HEK293 (cell line): ENCODE measurements around the gene KLK15.
A peak's percentile ranks its signal among the peaks of the same experiment; 100 is the strongest.

ENCODE experiments used
- BCL11A ChIP-seq: fragments of 450-650 bp; formaldehyde crosslinking; IDR thresholded peaks from 2 replicates; pipeline ENCODE4 v1.5.1; 2016; ENCODE audit warnings: low read depth, missing biosample characterization, missing genetic modification characterization
- EGR2 ChIP-seq: fragments of 450-650 bp; formaldehyde crosslinking; IDR thresholded peaks from 2 replicates; pipeline ENCODE4 v1.5.1; 2016; ENCODE audit warnings: low read depth, missing biosample characterization, missing genetic modification characterization
- FEZF1 ChIP-seq: fragments of 450-650 bp; formaldehyde crosslinking; IDR thresholded peaks from 2 replicates; pipeline ENCODE4 v1.5.1; 2016; ENCODE audit warnings: missing biosample characterization, missing genetic modification characterization
- HOXC10 ChIP-seq: sonication (generic); formaldehyde crosslinking; IDR thresholded peaks from 2 replicates; pipeline ENCODE4 v1.8.1; 2023; ENCODE audit warnings: mild to moderate bottlenecking, missing genetic modification reagents
- KLF1 ChIP-seq: fragments of 450-650 bp; formaldehyde crosslinking; IDR thresholded peaks from 2 replicates; pipeline ENCODE4 v1.5.1; 2016; ENCODE audit warnings: missing biosample characterization, missing genetic modification characterization
- KLF8 ChIP-seq: fragments of 450-650 bp; formaldehyde crosslinking; IDR thresholded peaks from 2 replicates; pipeline ENCODE4 v1.5.1; 2016; ENCODE audit warnings: missing biosample characterization, missing genetic modification characterization
- MZF1 ChIP-seq: fragments of 450-650 bp; formaldehyde crosslinking; IDR thresholded peaks from 2 replicates; pipeline ENCODE4 v1.5.1; 2017; ENCODE audit warnings: missing biosample characterization, missing genetic modification characterization, borderline replicate concordance
- SCRT1 ChIP-seq: fragments of 450-650 bp; formaldehyde crosslinking; IDR thresholded peaks from 2 replicates; pipeline ENCODE4 v1.5.1; 2016; ENCODE audit warnings: missing biosample characterization, missing genetic modification characterization, borderline replicate concordance
- TCF7L2 ChIP-seq: IDR thresholded peaks from 2 replicates; pipeline ENCODE4 v1.6.1; 2011; ENCODE audit warnings: low read depth, mild to moderate bottlenecking, inconsistent platforms, low read length, moderate library complexity, borderline replicate concordance
- ZBTB17 ChIP-seq: fragments of 450-650 bp; formaldehyde crosslinking; IDR thresholded peaks from 2 replicates; pipeline ENCODE4 v1.5.1; 2016; ENCODE audit warnings: missing biosample characterization, missing genetic modification characterization
- ZEB2 ChIP-seq: fragments of 450-650 bp; formaldehyde crosslinking; IDR thresholded peaks from 2 replicates; pipeline ENCODE4 v1.5.1; 2016; ENCODE audit warnings: missing biosample characterization, missing genetic modification characterization
- ZIC2 ChIP-seq: fragments of 450-650 bp; formaldehyde crosslinking; IDR thresholded peaks from 2 replicates; pipeline ENCODE4 v1.5.1; 2016; ENCODE audit warnings: missing biosample characterization, missing genetic modification characterization
- ZNF112 ChIP-seq: fragments of 450-650 bp; formaldehyde crosslinking; IDR thresholded peaks from 2 replicates; pipeline ENCODE4 v1.5.0; 2017; ENCODE audit warnings: missing biosample characterization, missing genetic modification characterization
- ZNF132 ChIP-seq: fragments of 450-650 bp; formaldehyde crosslinking; IDR thresholded peaks from 2 replicates; pipeline ENCODE4 v1.5.1; 2017; ENCODE audit warnings: missing biosample characterization, missing genetic modification characterization, borderline replicate concordance
- ZNF155 ChIP-seq: fragments of 450-650 bp; formaldehyde crosslinking; IDR thresholded peaks from 2 replicates; pipeline ENCODE4 v1.5.1; 2016; ENCODE audit warnings: missing biosample characterization, missing genetic modification characterization
- ZNF169 ChIP-seq: fragments of 450-650 bp; formaldehyde crosslinking; IDR thresholded peaks from 2 replicates; pipeline ENCODE4 v1.5.1; 2016; ENCODE audit warnings: missing biosample characterization, missing genetic modification characterization
- ZNF184 ChIP-seq: fragments of 450-650 bp; IDR thresholded peaks from 2 replicates; pipeline ENCODE4 v1.5.1; 2018; ENCODE audit warnings: missing biosample characterization, mild to moderate bottlenecking, missing genetic modification characterization
- ZNF266 ChIP-seq: fragments of 450-650 bp; formaldehyde crosslinking; IDR thresholded peaks from 2 replicates; pipeline ENCODE4 v1.5.1; 2016; ENCODE audit warnings: missing biosample characterization, missing genetic modification characterization, low read depth
- ZNF335 ChIP-seq: fragments of 450-650 bp; formaldehyde crosslinking; conservative IDR thresholded peaks from 2 replicates; pipeline ENCODE4 v1.5.1; 2016; ENCODE audit warnings: missing biosample characterization, missing genetic modification characterization
- ZNF350 ChIP-seq: fragments of 450-650 bp; formaldehyde crosslinking; IDR thresholded peaks from 2 replicates; pipeline ENCODE4 v1.5.0; 2017; ENCODE audit warnings: missing biosample characterization, mild to moderate bottlenecking, missing genetic modification characterization
- ZNF394 ChIP-seq: fragments of 450-650 bp; formaldehyde crosslinking; IDR thresholded peaks from 2 replicates; pipeline ENCODE4 v1.5.1; 2016; ENCODE audit warnings: missing biosample characterization, missing genetic modification characterization, mild to moderate bottlenecking, moderate library complexity, borderline replicate concordance
- ZNF473 ChIP-seq: fragments of 450-650 bp; formaldehyde crosslinking; IDR thresholded peaks from 2 replicates; pipeline ENCODE4 v1.5.1; 2017; ENCODE audit warnings: missing biosample characterization, missing genetic modification characterization
- ZNF530 ChIP-seq: fragments of 450-650 bp; formaldehyde crosslinking; IDR thresholded peaks from 2 replicates; pipeline ENCODE4 v1.5.1; 2016; ENCODE audit warnings: low read depth, missing biosample characterization, missing genetic modification characterization
- ZNF549 ChIP-seq: fragments of 450-650 bp; IDR thresholded peaks from 2 replicates; pipeline ENCODE4 v1.5.1; 2018; ENCODE audit warnings: missing biosample characterization, missing genetic modification characterization, mild to moderate bottlenecking, inconsistent platforms, moderate library complexity
- ZNF558 ChIP-seq: fragments of 450-650 bp; formaldehyde crosslinking; IDR thresholded peaks from 2 replicates; pipeline ENCODE4 v1.5.1; 2016; ENCODE audit warnings: missing biosample characterization, missing genetic modification characterization
- ZNF843 ChIP-seq: fragments of 450-650 bp; formaldehyde crosslinking; IDR thresholded peaks from 2 replicates; pipeline ENCODE4 v1.5.1; 2016; ENCODE audit warnings: missing biosample characterization, missing genetic modification characterization
- TF ChIP-seq, protein P1 (sequence below): fragments of 450-650 bp; formaldehyde crosslinking; IDR thresholded peaks from 2 replicates; pipeline ENCODE4 v1.5.1; 2016; ENCODE audit warnings: missing biosample characterization, missing genetic modification characterization
- TF ChIP-seq, protein P2 (sequence below): fragments of 450-650 bp; formaldehyde crosslinking; IDR thresholded peaks from 2 replicates; pipeline ENCODE4 v1.5.1; 2016; ENCODE audit warnings: missing biosample characterization, missing genetic modification characterization
- TF ChIP-seq, protein P3 (sequence below): fragments of 450-650 bp; formaldehyde crosslinking; IDR thresholded peaks from 2 replicates; pipeline ENCODE4 v1.5.1; 2017; ENCODE audit warnings: missing biosample characterization, missing genetic modification characterization
- TF ChIP-seq, protein P4 (sequence below): fragments of 450-650 bp; formaldehyde crosslinking; IDR thresholded peaks from 2 replicates; pipeline ENCODE4 v1.5.1; 2016; ENCODE audit warnings: missing biosample characterization, missing genetic modification characterization
- TF ChIP-seq, protein P5 (sequence below): fragments of 450-650 bp; formaldehyde crosslinking; optimal IDR thresholded peaks from 2 replicates; pipeline ENCODE3; 2016; ENCODE audit warnings: missing biosample characterization, mild to moderate bottlenecking, missing genetic modification characterization

Gene KLK15

DNA sequence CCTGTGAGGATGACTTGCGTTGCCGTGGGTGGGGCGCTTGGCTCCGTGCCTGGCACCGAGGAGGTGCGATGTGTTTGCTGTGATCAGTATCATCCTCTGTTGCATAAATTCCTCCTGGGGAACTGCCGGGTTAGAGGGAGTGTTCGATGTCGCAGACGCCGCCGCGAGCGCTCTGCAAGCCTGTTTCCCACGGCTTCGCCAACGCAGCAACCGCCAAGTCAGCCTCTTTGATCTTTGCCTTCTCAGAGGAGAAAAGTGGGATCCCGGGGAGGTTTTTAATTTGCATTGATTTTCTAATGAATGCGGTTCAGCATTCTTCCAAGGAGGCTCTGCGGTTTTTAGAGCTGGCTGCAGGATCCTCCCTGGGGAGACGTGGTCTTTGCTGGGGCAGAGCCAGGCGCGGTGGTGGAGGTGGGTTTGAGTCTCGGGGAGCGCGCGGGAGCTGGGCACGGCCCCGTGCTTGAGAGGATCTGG lies 55.5 kb downstream of the KLK15 start (continued):
- TF ChIP-seq, protein P1, sequence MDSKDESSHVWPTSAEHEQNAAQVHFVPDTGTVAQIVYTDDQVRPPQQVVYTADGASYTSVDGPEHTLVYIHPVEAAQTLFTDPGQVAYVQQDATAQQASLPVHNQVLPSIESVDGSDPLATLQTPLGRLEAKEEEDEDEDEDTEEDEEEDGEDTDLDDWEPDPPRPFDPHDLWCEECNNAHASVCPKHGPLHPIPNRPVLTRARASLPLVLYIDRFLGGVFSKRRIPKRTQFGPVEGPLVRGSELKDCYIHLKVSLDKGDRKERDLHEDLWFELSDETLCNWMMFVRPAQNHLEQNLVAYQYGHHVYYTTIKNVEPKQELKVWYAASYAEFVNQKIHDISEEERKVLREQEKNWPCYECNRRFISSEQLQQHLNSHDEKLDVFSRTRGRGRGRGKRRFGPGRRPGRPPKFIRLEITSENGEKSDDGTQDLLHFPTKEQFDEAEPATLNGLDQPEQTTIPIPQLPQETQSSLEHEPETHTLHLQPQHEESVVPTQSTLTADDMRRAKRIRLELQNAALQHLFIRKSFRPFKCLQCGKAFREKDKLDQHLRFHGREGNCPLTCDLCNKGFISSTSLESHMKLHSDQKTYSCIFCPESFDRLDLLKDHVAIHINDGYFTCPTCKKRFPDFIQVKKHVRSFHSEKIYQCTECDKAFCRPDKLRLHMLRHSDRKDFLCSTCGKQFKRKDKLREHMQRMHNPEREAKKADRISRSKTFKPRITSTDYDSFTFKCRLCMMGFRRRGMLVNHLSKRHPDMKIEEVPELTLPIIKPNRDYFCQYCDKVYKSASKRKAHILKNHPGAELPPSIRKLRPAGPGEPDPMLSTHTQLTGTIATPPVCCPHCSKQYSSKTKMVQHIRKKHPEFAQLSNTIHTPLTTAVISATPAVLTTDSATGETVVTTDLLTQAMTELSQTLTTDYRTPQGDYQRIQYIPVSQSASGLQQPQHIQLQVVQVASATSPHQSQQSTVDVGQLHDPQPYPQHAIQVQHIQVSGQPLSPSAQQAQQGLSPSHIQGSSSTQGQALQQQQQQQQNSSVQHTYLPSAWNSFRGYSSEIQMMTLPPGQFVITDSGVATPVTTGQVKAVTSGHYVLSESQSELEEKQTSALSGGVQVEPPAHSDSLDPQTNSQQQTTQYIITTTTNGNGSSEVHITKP (tag by site-specific recombination): peak; percentile 34; the same call in 1 of the 2 replicates
- TF ChIP-seq ZEB2 (no peak), ZIC2 (tag by site-specific recombination) (peak; percentile 86), ZNF169 (tag by site-specific recombination) (no peak), SCRT1 (tag by site-specific recombination) (no peak), FEZF1 (tag by site-specific recombination) (no peak), ZBTB17 (tag by site-specific recombination) (peak; percentile 83), ZNF843 (tag by site-specific recombination) (no peak), ZNF350 (tag by site-specific recombination) (no peak), ZNF184 (tag by site-specific recombination) (no peak), ZNF549 (tag by site-specific recombination) (no peak), ZNF530 (tag by site-specific recombination) (no peak), TCF7L2 (peak; percentile 65; the same call in 1 of the 2 replicates), KLF1 (tag by site-specific recombination) (peak; percentile 37; the same call in 1 of the 2 replicates), ZNF266 (tag by site-specific recombination) (no peak), ZNF112 (no peak), ZNF558 (no peak), ZNF132 (tag by site-specific recombination) (no peak), EGR2 (tag by site-specific recombination) (peak; percentile 92), ZNF155 (no peak), ZNF394 (no peak), BCL11A (tag by site-specific recombination) (no peak), MZF1 (no peak), ZNF335 (tag by site-specific recombination) (peak; percentile 90), KLF8 (tag by site-specific recombination) (no peak), ZNF473 (tag by site-specific recombination) (no peak), HOXC10 (no peak)
- TF ChIP-seq, protein P2, sequence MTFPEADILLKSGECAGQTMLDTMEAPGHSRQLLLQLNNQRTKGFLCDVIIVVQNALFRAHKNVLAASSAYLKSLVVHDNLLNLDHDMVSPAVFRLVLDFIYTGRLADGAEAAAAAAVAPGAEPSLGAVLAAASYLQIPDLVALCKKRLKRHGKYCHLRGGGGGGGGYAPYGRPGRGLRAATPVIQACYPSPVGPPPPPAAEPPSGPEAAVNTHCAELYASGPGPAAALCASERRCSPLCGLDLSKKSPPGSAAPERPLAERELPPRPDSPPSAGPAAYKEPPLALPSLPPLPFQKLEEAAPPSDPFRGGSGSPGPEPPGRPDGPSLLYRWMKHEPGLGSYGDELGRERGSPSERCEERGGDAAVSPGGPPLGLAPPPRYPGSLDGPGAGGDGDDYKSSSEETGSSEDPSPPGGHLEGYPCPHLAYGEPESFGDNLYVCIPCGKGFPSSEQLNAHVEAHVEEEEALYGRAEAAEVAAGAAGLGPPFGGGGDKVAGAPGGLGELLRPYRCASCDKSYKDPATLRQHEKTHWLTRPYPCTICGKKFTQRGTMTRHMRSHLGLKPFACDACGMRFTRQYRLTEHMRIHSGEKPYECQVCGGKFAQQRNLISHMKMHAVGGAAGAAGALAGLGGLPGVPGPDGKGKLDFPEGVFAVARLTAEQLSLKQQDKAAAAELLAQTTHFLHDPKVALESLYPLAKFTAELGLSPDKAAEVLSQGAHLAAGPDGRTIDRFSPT (tag by site-specific recombination): 0 out of 2 replicates have a peak, but pooled peaks have one; percentile 32
- TF ChIP-seq, protein P3, sequence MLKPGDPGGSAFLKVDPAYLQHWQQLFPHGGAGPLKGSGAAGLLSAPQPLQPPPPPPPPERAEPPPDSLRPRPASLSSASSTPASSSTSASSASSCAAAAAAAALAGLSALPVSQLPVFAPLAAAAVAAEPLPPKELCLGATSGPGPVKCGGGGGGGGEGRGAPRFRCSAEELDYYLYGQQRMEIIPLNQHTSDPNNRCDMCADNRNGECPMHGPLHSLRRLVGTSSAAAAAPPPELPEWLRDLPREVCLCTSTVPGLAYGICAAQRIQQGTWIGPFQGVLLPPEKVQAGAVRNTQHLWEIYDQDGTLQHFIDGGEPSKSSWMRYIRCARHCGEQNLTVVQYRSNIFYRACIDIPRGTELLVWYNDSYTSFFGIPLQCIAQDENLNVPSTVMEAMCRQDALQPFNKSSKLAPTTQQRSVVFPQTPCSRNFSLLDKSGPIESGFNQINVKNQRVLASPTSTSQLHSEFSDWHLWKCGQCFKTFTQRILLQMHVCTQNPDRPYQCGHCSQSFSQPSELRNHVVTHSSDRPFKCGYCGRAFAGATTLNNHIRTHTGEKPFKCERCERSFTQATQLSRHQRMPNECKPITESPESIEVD (tag by site-specific recombination): no peak
- TF ChIP-seq, protein P4, sequence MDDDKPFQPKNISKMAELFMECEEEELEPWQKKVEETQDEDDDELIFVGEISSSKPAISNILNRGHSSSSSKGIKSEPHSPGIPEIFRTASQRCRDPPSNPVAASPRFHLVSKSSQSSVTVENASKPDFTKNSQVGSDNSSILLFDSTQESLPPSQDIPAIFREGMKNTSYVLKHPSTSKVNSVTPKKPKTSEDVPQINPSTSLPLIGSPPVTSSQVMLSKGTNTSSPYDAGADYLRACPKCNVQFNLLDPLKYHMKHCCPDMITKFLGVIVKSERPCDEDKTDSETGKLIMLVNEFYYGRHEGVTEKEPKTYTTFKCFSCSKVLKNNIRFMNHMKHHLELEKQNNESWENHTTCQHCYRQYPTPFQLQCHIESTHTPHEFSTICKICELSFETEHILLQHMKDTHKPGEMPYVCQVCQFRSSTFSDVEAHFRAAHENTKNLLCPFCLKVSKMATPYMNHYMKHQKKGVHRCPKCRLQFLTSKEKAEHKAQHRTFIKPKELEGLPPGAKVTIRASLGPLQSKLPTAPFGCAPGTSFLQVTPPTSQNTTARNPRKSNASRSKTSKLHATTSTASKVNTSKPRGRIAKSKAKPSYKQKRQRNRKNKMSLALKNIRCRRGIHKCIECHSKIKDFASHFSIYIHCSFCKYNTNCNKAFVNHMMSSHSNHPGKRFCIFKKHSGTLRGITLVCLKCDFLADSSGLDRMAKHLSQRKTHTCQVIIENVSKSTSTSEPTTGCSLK (tag by site-specific recombination): no peak
- TF ChIP-seq, protein P5, sequence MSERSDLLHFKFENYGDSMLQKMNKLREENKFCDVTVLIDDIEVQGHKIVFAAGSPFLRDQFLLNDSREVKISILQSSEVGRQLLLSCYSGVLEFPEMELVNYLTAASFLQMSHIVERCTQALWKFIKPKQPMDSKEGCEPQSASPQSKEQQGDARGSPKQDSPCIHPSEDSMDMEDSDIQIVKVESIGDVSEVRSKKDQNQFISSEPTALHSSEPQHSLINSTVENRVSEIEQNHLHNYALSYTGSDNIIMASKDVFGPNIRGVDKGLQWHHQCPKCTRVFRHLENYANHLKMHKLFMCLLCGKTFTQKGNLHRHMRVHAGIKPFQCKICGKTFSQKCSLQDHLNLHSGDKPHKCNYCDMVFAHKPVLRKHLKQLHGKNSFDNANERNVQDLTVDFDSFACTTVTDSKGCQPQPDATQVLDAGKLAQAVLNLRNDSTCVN (tag by site-specific recombination): peak; percentile 50
